GM10266 (cell line): ENCODE results near the gene PLPP4.

Experiments used
- DNase-seq: peaks from one replicate; pipeline ENCODE4 v3.0.0; 2012; ENCODE audit errors: extremely low spot score
- CTCF ChIP-seq: IDR thresholded peaks from 2 replicates; pipeline ENCODE4 v1.5.1; 2012; ENCODE audit warnings: mild to moderate bottlenecking, low read depth; ENCODE audit not compliant: control insufficient read depth, insufficient read depth; ENCODE audit errors: missing control alignments

Gene PLPP4

GRCh38 chr10:120455606-120456005 is 1.4 kb upstream of the PLPP4 start:
- DNase-seq = no peak

GRCh38 chr10:120456143-120456625 is 843 bp upstream of the PLPP4 start:
- no peak for TF ChIP-seq CTCF
- no peak for DNase-seq

More at GRCh38 chr10:120455606-120456005, 1.4 kb upstream of the PLPP4 start:
- no peak for TF ChIP-seq CTCF

GRCh38 chr10:120457431-120458172 is 575 bp downstream of the PLPP4 start:
- no peak for TF ChIP-seq CTCF
- no peak for DNase-seq

- DNase-seq = no peak
- no peak for TF ChIP-seq CTCF
Measured at GRCh38 chr10:120458432-120458831, 1.4 kb downstream of the PLPP4 start.

- DNase-seq = no peak
- no peak for TF ChIP-seq CTCF
Measured at GRCh38 chr10:120459185-120459584, 2.2 kb downstream of the PLPP4 start.

- no peak for TF ChIP-seq CTCF
- no peak for DNase-seq
Measured at GRCh38 chr10:120460186-120460585, 3.2 kb downstream of the PLPP4 start.

GRCh38 chr10:120460776-120461175 is 3.7 kb downstream of the PLPP4 start:
- DNase-seq = no peak
- TF ChIP-seq CTCF = no peak
